Kidney (tissue), 14 donors: ENCODE measurements around the gene TBC1D10B. TPM values are rescaled to one million over a fixed set of nuclear protein-coding genes. Genes with fewer than 3 reads are reported as not detected.

Experiments
- DNase-seq, 5 donors: peaks; one replicate each; pipeline ENCODE4 v3.0.0-alpha.2; 2013 to 2020
- FAIRE-seq: peaks from 2 replicates; lab custom pipeline; 2012; peaks lifted over from hg19 to GRCh38; lab: Jason Lieb, UNC
- H3K27ac ChIP-seq, 2 donors: one replicate each; pipeline ENCODE4 v1.7.0; 2013; ENCODE audit warnings: low read depth in 2 of 2, low read length in 2 of 2, inconsistent platforms in 1 of 2
- H3K27me3 ChIP-seq: one replicate; pipeline ENCODE4 v1.7.1; 2013; ENCODE audit warnings: low read length, inconsistent platforms; ENCODE audit not compliant: control insufficient read depth, insufficient read depth
- H3K36me3 ChIP-seq, 3 donors: one replicate each; pipeline versions ENCODE4 v1.7.0 to v1.7.1; 2013; ENCODE audit warnings: low read length in 3 of 3, control low read depth in 1 of 3, inconsistent platforms in 1 of 3; ENCODE audit not compliant: insufficient read depth in 3 of 3, control insufficient read depth in 2 of 3
- H3K4me1 ChIP-seq, 3 donors: one replicate each; pipeline versions ENCODE4 v1.7.0 to v1.7.1; 2013; ENCODE audit warnings: low read length in 3 of 3, inconsistent platforms in 1 of 3, low read depth in 1 of 3; ENCODE audit not compliant: control insufficient read depth in 2 of 3, insufficient read depth in 2 of 3
- H3K4me3 ChIP-seq, 3 donors: one replicate each; pipeline versions ENCODE4 v1.7.0 to v1.8.1; 2013; ENCODE audit warnings: low read length in 3 of 3, control low read depth in 1 of 3, inconsistent platforms in 1 of 3
- H3K9ac ChIP-seq, 3 donors: one replicate each; pipeline versions ENCODE4 v1.7.0 to v1.7.1; 2013; ENCODE audit warnings: low read length in 3 of 3, control low read depth in 1 of 3, inconsistent platforms in 1 of 3
- H3K9me3 ChIP-seq, 3 donors: one replicate each; pipeline versions ENCODE4 v1.7.0 to v1.7.1; 2013; ENCODE audit warnings: low read length in 3 of 3, control low read depth in 1 of 3, inconsistent platforms in 1 of 3; ENCODE audit not compliant: control insufficient read depth in 2 of 3, insufficient read depth in 1 of 3
- intact Hi-C: fragments of 100-400 bp; cut with DNase I; formaldehyde crosslinking; loops from one replicate; pipeline ENCODE4 v1.11.1; 2022
- polyA plus RNA-seq: library from polyadenylated mRNA; stranded (reverse); fragments of 350-450 nt; fragmentation: Illumina TruSeq; extraction: RNeasy Lipid Tissue Mini Kit (QIAGEN cat#74804); gene quantifications from one replicate; pipeline ENCODE4 v1.2.3, GENCODE V29; 2014; ENCODE audit warnings: low read depth, low replicate concordance; ENCODE audit not compliant: insufficient read depth
- total RNA-seq: library from RNA; stranded (reverse); fragmentation: NEBNext Ultra II Directional; extraction: Animal tissue kit (Norgen Biotek cat#: 25700); gene quantifications from one replicate; pipeline ENCODE4 v1.2.1, GENCODE V29; 2021
- TF ChIP-seq, protein P1 (sequence below): IDR thresholded peaks from 3 replicates; pipeline ENCODE4 v1.5.1; 2012; ENCODE audit warnings: mild to moderate bottlenecking, moderate library complexity, borderline replicate concordance; ENCODE audit not compliant: insufficient read depth; ENCODE audit errors: extremely low read depth
- donor health status: control.
- donor health status: control.
- donor health status: control.
- donor health status: control.
- donor health status: control.
- donor health status: DM: yes; HTN: yes; CAD: no.
- donor health status: Normal renal cell carcinoma (clear cell type).

The TBC1D10B gene
- total and polyA plus RNA-seq, 2 donors from 2014 or later, result 30.1 to 32.7 TPM

DNA sequence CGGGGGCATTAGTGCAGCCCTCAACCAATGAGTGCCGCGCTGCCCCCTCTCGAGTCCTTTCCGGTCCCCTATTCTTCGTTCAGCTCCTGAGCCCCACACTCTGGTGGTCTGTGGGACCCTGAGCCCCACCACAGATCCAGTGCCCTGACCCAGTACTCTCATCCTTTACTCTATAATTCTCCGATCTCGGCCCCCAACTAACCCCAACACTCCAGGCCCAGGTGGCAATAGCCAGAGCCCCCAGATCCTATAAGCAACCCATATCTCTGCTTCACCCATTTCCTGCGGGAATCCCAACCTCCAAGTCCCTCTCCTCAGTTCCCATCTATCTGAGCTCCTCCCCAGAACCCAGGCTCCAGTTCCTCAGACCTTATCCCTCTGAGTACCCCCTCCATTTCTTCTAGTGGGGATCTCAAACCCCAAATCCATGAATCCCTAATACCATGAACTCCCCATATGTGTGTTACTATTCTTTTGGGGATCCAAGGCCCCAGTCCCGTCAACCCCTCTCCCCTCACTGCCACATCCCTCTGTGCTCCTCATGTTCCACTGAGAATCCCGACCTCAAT lies 1.0 kb upstream of the TBC1D10B start:
- no peak for FAIRE-seq
- H3K4me3 ChIP-seq, result peak overlapping the region; percentile 47 to 78 (median 71)

DNA sequence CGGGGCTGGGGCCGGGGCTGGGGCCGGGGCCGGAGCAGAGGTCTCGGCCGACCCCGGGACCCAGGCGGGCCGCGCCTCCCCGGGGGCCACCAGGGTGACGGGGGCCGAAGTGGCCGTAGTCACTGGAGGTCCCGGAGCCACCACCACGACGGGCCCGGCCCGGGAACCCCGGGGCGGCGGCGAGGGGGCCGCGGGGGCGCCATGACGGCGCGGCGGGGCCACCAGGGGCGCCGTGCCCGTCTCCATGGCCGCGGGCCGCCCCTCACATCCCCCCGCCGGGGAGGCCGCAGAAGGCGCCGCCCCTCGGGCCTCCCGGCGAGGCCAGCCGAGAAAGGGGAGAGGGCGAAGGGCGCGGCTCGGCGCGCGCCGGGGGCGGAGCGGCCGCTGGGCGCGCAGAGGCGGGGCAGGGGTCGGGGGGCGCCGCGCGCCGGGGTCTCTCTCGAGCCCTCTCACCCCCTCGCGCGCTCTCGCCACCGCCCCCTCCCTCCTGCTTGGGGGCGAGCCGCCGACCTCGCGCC lies 297 bp downstream of the TBC1D10B start:
- TF ChIP-seq, protein P1, sequence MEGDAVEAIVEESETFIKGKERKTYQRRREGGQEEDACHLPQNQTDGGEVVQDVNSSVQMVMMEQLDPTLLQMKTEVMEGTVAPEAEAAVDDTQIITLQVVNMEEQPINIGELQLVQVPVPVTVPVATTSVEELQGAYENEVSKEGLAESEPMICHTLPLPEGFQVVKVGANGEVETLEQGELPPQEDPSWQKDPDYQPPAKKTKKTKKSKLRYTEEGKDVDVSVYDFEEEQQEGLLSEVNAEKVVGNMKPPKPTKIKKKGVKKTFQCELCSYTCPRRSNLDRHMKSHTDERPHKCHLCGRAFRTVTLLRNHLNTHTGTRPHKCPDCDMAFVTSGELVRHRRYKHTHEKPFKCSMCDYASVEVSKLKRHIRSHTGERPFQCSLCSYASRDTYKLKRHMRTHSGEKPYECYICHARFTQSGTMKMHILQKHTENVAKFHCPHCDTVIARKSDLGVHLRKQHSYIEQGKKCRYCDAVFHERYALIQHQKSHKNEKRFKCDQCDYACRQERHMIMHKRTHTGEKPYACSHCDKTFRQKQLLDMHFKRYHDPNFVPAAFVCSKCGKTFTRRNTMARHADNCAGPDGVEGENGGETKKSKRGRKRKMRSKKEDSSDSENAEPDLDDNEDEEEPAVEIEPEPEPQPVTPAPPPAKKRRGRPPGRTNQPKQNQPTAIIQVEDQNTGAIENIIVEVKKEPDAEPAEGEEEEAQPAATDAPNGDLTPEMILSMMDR, result peak; percentile 9
- Histone ChIP-seq H3K36me3 (peaks cover 0 to 5% (median 2%) of the 10 kb centered on the region in 3 donors), H3K4me1 (peaks cover 0 to 20% (median 4%) of the 10 kb centered on the region in 3 donors), H3K27me3 (no peaks in the 10 kb centered on the region), H3K9ac (peak overlapping the region in 1 of 3 donors; percentile 65), H3K27ac (peak overlapping the region; percentile 47 to 69), H3K4me3 (peak overlapping the region in 1 of 3 donors; percentile 89), H3K9me3 (no peaks in the 10 kb centered on the region)
- DNase-seq (no peak), FAIRE-seq (no peak)
- intact Hi-C loops, result no loop called here

More for the DNA sequence above, 1.0 kb upstream of the TBC1D10B start:
- peak overlapping the region; percentile 54 to 89 for H3K27ac ChIP-seq
- H3K36me3 ChIP-seq, result no peaks in the 10 kb centered on the region
- H3K9me3 ChIP-seq, result no peaks in the 10 kb centered on the region
- TF ChIP-seq, protein P1, result no peak
- intact Hi-C loops, result no loop called here
- H3K27me3 ChIP-seq, result no peaks in the 10 kb centered on the region
- H3K9ac ChIP-seq, result peak overlapping the region; percentile 3 to 84 (median 63)
- DNase-seq, result no peak
- peaks cover 0 to 20% (median 4%) of the 10 kb centered on the region in 3 donors for H3K4me1 ChIP-seq

DNA sequence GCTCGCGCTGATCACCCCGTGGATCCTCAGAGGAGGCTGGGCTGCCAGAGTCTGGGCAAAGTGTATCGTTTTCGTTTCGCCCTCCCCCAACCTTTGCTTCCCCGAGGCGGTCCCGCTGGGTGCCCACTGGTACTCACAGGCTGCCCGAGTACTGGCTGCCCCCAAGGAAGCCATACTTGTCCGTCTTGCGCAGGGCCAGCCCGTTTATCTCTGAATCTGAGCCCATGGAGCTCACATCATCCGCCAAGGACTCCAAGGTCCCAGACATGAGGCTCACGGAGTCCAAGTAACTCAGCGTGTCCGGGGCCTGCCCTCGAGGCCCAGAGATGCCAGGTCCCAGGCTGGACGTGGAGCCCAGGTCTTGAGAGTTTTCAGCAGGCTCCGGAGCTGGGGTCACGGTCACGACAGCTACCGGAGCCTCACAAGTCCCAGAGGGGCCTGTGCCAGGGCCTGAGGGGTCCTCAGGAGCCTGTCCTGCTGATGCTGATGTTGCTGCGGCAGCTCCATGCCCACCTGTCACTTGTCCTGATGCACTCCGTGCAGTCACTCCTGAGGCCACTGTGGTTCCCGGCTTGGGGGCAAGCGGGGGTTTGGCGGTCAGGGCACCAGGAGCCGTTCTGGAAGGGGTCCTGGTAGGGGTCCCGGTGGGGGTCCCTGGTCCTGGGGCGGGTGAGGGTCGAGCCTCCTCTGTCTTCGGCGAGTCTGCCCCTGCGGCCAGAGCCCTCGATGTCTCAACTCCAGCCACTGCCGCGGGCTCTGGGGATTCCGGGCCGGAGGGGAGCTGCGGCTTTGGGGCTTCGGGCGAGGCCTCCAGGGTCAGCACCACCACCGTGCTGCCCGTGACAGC lies 980 bp downstream of the TBC1D10B start:
- DNase-seq, result peak in 3 of 5 donors; percentile 33 to 88 (median 78)
- Histone ChIP-seq H3K27me3 (no peaks in the 10 kb centered on the region), H3K4me1 (peaks cover 0 to 20% (median 4%) of the 10 kb centered on the region in 3 donors), H3K9ac (peak overlapping the region; percentile 53 to 78 (median 65)), H3K4me3 (peak overlapping the region; percentile 61 to 89 (median 80)), H3K27ac (peak overlapping the region; percentile 47 to 69), H3K36me3 (peaks cover 0 to 10% (median 9%) of the 10 kb centered on the region in 3 donors), H3K9me3 (no peaks in the 10 kb centered on the region)
- FAIRE-seq, result no peak
- TF ChIP-seq, protein P1, result no peak
- intact Hi-C loops, result no loop called here
